ENCODE results near the gene SLC44A3.
A peak's percentile ranks its signal among the peaks of the same experiment; 100 is the strongest.
"Not testable (repeated sequence)": the region's sequence is repeated elsewhere in the genome, so short reads cannot be mapped to it uniquely, and the experiment has no call there.

SLC44A3 gene

DNA sequence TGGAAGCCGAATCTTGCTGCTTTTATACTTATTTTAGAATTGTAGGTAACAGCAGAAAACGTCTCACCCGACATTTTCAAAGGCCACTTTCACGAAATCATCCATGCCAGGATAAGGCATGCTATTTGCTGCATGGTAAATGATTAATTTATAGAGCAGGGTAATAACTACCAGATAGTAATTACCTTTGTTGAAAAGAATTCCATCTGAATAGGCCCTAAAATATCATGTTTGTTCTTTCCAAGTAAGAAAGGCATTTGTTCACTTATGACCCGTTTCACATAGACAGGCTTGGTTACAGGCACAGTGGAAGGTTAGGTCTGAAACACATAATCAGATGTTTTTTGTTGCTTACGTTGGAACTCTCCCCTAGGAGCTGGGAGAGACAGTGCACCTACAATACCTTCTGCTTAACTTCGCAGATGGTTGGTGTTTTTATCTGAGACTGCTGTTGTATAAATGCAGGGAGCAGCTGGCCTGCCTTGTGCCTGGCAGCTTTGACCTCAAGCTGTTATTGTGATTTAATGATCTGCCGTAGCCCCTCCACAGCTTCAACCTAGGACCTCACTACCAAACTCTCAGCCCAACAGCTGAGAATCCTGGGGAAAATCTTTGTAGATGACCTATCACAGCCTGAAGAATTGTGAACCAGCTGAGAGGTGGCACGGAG, 1.6 kb downstream of the SLC44A3 start:
- DNase-seq = peak; percentile 39
- in situ Hi-C loops (cut with HindIII; ENCODE audit: low pct_ligation_motif_present, low pct_unique_long_range_greater_than_20kb, low sequenced_read_pairs) = no loop called here

DNA sequence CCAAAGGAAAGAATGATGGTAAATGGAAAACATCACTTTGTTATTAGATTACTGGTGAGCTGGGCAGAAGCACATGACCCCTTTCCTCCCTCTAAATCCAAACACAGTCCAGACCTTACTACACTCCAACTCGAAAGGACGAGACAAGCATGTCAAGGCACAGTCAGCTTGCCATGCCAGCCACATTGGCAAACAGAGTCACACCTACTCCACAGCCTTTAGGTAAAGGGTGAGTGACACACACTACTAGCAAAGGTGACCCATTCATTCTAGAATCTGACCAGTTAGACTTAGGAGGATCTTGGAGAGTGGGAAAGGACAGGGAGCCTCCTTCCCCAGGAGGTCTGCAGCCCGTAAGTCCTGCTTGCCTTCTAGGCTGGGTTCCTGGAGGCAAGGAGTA, 3.0 kb downstream of the SLC44A3 start:
- DNase-seq = no peak
- in situ Hi-C loops (cut with HindIII; ENCODE audit: low pct_ligation_motif_present, low pct_unique_long_range_greater_than_20kb, low sequenced_read_pairs) = no loop called here

DNA sequence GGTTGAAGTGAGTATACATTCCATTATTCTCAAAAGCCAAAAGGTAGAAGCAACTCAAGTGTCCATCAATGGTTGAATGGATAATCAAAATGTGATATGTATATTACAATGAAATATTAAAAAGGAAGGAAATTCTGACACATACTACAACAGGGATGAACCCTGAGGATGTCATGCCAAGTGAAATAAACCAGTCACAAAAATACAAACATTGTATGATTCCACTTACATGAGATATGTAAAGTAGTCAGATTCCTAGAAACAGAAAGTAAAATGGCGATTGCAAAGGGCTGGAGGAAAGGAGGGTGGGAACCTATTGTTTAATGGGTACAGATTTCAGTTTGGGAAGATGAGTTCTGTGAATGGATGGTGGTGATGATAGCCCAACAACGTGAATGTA, 5.8 kb downstream of the SLC44A3 start:
- in situ Hi-C loops (cut with HindIII; ENCODE audit: low pct_ligation_motif_present, low pct_unique_long_range_greater_than_20kb, low sequenced_read_pairs) = no loop called here
- DNase-seq = no peak

DNA sequence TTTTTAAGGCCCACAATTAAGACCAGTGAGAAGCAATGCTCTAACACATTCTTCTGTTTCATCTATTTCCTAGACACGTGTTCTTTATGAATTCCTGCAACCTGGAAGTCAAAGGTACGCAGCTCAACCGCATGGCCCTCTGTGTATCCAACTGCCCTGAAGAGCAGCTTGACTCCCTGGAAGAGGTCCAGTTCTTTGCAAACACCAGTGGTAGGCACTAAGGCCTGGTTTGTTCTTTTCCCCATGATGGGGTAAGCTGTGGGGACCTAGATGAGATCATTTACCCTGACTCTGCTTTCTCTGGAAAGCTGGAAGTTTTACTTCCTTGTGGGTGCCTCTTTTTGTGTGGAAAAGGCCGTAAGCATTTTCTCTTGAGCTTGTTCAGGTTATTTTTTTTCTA, 7.3 kb downstream of the SLC44A3 start:
- in situ Hi-C loops (cut with HindIII; ENCODE audit: low pct_ligation_motif_present, low pct_unique_long_range_greater_than_20kb, low sequenced_read_pairs) = no loop called here
- no peak for DNase-seq

DNA sequence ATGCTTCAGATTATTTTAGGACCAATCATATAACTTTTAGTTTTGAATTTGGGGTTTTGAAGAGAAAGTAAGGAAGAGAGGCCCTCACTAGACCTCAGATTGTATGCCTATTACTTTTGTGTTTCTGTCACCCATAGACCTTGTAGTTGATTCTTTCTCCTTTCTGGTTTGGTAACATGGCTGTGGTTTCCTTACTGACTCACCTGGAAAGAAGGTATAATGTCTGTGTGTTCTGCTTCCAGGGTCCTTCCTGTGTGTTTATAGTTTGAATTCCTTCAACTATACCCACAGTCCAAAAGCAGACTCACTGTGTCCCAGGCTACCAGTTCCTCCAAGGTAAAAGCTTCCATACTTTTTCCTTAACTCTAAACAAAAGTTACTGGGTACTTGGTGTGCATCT, 8.1 kb downstream of the SLC44A3 start:
- in situ Hi-C loops (cut with HindIII; ENCODE audit: low pct_ligation_motif_present, low pct_unique_long_range_greater_than_20kb, low sequenced_read_pairs) = no loop called here
- DNase-seq = no peak

DNA sequence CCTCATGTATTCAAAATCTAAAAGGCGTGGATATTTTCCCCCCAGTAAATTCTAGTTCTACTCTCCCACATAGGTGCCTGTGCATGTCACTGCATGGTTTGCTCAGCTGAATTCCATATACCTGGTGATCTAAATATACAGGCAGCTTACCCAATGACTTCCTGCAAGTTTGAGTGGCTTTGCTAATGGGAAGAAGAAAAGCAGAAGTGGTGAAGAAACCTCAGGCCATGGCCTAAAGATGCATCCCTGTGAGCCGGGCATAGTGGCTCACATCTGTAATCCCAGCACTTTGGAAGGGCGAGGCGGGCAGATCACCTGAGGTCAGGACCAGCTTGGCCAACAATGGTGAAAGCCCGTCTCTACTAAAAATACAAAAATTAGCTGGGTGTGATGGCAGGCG, 11.5 kb downstream of the SLC44A3 start:
- DNase-seq = no peak
- in situ Hi-C loops (cut with HindIII; ENCODE audit: low pct_ligation_motif_present, low pct_unique_long_range_greater_than_20kb, low sequenced_read_pairs) = no loop called here

DNA sequence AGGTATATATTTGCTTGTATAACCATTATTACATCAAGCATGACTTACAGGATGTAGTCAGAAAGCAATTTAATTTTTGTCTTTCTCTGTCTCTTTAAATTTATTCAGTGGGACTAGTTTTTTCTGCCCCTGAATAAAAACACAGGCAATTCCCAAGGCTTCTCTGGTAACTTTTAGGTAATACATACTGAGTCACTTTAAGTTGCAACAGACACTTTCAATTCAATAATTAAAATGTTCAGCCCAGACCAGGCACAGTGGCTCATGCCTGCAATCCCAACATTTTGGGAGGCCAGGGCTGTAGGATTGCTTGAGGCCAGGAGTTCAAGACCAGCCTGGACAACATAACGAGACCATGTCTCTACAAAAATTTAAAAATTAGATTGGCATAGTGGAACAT, 12.3 kb downstream of the SLC44A3 start:
- in situ Hi-C loops (cut with HindIII; ENCODE audit: low pct_ligation_motif_present, low pct_unique_long_range_greater_than_20kb, low sequenced_read_pairs) = no loop called here
- no peak for DNase-seq

DNA sequence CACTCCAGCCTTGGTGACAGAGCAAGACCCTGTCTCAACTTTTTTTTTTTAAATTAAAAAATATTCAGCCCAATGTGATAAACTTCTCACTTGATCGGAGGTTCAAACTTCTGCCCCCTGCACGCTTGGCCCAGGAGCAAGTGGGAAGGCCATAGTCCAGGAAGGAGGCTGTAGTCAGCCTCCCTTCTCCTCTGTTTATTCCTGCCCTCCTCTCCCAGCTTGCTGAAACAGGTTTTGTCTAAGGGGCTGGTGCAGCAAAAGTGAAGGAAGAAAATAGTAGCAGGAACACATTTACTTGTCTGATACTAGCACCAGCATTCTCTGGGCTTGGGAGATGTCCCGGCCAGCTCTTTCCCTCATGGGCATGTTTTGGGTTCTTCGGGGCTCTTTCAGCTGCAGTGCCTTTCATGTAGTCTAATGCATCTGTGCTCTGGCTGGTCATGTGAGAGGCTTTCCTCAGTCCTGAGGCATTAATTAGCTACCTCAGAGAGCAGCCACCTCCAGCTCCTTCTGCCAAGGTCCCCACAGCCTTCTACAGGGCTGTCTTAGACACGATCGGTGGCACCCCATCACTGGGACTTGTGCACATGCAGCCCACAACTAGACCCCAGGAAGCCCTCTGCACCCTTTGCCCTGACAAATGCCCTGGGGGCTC, 12.9 kb downstream of the SLC44A3 start:
- no peak for DNase-seq
- in situ Hi-C loops (cut with HindIII; ENCODE audit: low pct_ligation_motif_present, low pct_unique_long_range_greater_than_20kb, low sequenced_read_pairs) = no loop called here

DNA sequence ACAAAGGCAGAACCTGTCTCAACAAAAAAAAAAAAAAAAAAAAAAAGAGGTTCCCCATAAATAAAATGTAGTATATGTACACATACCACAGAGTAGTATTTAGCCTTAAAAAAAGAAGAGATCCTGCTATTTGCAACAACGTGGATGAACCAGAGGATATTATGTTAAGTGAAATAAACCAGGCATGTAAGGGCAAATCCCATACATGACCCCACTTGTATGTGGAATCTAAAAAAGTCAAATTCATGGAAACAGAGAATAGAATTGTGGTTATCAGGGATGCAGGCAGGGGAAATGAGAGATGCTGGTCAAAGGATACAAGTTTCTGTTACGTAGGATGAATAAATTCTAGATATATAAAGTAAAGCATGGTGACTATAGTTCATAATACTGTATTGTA, 16.7 kb downstream of the SLC44A3 start:
- in situ Hi-C loops (cut with HindIII; ENCODE audit: low pct_ligation_motif_present, low pct_unique_long_range_greater_than_20kb, low sequenced_read_pairs) = no loop called here
- no peak for DNase-seq

DNA sequence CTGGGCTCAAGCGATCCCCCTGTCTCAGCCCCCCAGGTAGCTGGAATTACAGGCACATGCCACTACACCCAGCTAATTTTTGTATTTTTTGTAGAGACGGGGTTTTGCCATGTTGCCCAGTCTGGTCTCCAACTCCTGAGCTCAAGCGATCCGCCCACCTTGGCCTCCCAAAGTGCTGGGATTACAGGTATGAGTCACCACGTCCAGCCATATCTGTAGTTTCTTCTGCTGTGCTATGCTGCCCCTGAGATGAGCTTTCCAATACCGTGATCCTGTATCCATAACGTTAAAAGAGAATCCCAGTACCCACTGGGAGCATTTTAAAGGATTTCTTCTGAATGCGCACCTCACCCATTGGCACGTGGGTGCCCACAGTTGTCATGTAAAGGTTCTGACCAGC, 20.2 kb downstream of the SLC44A3 start:
- in situ Hi-C loops (cut with HindIII; ENCODE audit: low pct_ligation_motif_present, low pct_unique_long_range_greater_than_20kb, low sequenced_read_pairs); DNase-seq: not testable (repeated sequence)

DNA sequence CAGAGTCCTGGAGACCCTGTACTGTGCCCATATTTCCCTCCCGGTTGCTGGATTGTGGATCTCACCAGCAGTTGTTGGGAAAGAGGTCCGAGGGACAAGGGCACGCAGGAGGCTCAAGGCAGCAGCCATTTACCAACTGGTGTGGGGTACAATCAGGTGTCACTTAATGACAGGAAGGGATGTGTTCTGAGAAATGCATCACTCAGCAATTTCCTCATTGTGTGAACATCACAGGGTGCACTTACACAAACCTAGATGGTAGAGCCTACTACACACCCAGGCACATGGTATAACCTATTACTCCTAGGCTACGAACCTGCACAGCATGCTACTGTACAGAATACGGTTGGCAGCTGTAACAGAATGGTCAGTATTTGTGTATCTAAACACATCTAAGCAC, 20.7 kb downstream of the SLC44A3 start:
- in situ Hi-C loops (cut with HindIII; ENCODE audit: low pct_ligation_motif_present, low pct_unique_long_range_greater_than_20kb, low sequenced_read_pairs) = no loop called here
- no peak for DNase-seq

DNA sequence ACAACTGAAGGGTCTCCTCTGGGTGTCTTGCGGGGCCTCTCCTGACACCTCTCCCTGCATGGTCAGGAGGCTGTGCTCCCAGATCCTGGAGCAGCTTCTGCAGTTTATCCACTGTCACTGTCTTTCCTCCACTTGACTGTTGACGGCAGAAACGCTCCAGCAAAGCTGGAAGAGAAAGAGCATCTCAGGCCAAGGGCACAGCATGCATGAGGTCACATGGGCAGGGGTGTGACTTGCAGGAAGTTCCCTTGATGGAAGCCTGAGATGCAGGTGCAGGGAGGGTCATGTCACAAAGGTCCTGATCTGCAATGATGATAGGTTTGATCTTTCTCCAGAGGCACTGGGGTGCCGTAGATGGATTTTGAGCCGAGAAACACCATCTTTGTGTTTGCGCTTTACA, 23.3 kb downstream of the SLC44A3 start:
- in situ Hi-C loops (cut with HindIII; ENCODE audit: low pct_ligation_motif_present, low pct_unique_long_range_greater_than_20kb, low sequenced_read_pairs) = no loop called here
- no peak for DNase-seq

DNA sequence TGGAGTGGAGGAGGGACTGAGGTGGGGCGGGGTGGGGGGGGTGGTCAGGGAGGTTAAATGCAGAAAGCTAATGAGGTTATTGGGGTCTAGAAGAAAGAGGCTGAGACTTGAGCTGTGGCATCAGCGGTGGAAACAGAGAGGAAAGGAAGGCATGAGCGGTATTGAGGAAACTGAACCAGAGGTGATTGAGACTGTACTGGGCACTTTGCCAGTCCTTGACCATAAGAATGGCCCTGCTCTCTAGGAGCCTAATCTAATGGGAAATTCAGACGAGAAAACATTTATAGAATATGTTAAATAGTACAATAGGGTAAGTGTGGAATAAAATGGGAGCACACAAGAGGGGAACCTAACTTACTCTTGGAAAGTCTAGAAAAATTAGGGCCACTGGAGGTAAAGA, 23.7 kb downstream of the SLC44A3 start:
- no peak for DNase-seq
- in situ Hi-C loops (cut with HindIII; ENCODE audit: low pct_ligation_motif_present, low pct_unique_long_range_greater_than_20kb, low sequenced_read_pairs) = no loop called here

DNA sequence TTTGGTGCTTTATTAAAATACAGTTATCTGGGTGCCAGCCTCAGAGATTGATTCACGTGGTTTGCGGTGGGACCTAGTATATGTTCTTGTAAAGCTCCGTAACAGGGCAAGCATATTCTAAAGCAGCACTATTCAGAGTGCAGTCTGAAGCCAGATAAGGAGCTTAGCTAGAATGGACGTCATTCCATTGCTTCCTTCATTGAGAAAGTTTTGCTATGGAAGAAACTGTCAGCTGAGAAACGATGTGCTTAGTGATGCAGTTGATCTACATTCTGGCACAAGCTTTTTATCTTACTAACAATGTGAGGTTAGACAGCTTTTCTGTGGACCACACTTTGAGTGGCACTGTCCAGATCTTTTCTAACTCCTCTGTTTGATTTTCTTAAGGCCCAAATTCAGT, 26.2 kb downstream of the SLC44A3 start:
- in situ Hi-C loops (cut with HindIII; ENCODE audit: low pct_ligation_motif_present, low pct_unique_long_range_greater_than_20kb, low sequenced_read_pairs) = no loop called here
- DNase-seq = no peak

DNA sequence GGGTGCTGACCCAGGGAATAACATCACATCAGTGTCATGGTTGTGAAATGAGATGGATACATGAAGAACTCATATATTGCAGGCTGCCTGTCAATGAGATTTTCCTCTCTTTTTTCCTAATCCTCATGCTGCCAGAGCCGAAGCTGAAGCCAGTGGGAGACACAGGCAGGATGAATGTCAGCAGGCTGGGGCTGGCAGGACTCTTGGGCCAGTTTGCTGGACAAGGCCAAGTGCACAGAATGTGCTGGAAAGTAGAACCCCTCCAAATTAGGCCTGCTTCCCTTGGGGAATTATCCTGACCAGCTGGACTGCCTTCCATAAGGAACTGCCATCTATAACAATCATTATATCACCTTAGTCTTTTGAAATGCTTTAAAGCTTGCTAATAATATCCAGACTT, 31.4 kb downstream of the SLC44A3 start:
- no peak for DNase-seq
- in situ Hi-C loops (cut with HindIII; ENCODE audit: low pct_ligation_motif_present, low pct_unique_long_range_greater_than_20kb, low sequenced_read_pairs) = no loop called here

DNA sequence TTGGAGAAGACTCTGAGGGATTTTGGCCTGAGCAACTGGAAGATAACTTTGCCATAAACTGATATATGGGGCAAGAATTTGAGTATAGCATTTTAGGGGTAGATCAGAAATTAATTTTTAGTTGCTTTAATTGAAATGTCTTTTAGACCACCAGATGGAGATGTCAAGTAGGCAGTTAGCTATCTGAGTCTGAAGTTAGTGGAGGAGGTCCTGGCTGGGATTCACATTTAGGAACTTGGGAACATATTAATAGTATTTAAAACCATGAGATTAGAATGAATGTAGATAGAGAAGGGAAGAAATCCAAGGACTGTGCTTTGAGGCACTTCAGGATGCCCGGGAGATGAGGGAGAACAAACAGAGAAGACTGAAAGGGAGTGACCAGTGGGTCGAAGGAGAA, 32.6 kb downstream of the SLC44A3 start:
- DNase-seq = no peak
- in situ Hi-C loops (cut with HindIII; ENCODE audit: low pct_ligation_motif_present, low pct_unique_long_range_greater_than_20kb, low sequenced_read_pairs) = no loop called here

DNA sequence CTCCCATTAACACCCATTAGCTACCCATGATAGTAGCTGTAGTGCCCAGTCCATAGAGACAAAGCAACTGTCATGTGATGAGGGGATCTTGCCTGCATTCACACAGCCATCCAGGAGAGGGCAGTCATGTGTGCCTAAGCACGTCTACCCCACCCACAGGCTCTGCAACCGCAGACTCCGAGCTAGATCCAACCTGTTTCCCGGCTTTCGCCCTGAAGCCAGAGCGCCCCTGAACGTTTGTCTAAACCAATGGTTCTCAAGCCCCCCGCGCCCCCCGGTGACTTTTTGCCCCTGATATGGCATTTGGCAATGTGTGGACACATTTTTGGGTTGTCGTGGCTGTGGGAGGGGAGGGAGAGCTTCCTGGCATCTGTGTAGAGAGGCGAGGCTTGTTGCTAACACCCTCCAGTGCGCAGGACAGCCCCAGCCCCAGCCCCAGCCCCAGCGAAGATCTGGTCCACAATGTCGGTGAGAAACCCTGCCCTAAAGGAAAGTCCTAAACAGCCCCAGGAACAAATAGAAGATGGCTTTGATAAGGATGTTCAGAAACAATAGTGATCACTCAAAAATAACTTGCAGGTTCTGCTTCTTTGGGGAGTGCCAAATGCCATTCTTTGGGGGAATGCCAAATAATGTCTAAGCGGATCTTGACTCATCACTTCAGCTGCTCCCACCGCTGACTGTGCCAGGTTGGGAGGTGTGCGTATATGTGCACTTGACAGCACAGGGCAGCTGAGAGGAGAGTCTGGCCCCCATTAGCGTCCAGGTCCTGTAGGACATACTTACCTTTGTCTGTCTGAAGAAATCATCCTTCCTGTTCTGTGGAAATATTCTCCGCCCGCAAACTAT, 34.5 kb downstream of the SLC44A3 start:
- in situ Hi-C loops (cut with HindIII; ENCODE audit: low pct_ligation_motif_present, low pct_unique_long_range_greater_than_20kb, low sequenced_read_pairs) = no loop called here
- peak; percentile 91 for DNase-seq

DNA sequence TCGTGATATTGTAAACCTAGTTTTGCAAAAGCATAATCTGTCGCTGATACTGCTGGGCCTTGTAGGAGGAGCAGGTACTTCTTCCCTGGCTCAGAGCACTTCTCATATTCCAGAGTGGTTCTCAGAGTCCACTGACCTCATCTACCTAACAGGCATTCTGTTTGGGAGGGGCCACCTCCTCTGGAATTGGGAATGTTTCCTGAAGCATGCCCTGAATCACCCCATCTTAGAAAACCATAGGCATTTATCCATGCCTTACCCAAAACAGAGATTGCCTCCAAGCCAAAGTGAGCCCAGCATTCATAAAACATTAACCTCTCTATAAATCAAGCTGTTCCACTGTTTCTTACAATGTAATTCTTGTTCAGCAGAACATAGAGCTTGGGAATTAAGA, 35.1 kb downstream of the SLC44A3 start:
- peak; percentile 29 for DNase-seq
- in situ Hi-C loops (cut with HindIII; ENCODE audit: low pct_ligation_motif_present, low pct_unique_long_range_greater_than_20kb, low sequenced_read_pairs) = no loop called here

DNA sequence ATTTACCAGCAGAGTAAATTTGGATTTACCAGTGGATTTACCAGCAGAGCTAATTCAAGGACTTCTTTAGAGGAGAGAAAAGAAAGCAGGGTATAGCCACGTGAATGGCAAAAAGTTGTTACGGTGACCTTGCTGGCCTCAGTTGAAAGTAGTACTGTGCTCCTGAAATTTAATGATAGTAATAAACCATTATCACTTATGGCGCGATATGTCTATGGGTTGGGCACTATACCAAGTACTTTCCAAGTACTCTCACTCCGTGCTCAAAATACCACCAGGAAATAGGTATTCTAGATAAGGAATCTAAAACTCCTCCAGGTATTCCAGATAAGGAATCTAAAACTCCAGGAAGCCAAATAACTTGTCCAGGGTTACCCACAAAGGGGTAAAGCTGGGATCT, 35.8 kb downstream of the SLC44A3 start:
- DNase-seq = no peak
- in situ Hi-C loops (cut with HindIII; ENCODE audit: low pct_ligation_motif_present, low pct_unique_long_range_greater_than_20kb, low sequenced_read_pairs) = no loop called here

DNA sequence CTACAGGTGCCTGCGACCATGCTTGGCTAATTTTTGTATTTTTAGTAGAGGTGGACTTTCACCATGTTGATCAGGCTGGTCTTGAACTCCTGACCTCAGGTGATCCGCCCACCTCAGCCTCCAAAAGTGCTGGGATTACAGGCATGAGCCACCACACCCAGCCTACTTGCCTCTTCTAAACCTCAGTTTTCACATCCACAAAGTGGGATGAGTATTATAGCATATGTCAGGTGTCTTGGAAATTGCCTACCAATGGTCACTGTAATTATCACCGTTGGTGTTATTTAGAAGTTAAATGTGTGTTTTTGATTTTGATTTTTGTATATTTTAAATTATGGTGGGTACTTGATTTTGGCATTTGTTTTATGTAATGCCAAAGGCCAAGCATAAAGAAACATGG, 36.7 kb downstream of the SLC44A3 start:
- no peak for DNase-seq
- in situ Hi-C loops (cut with HindIII; ENCODE audit: low pct_ligation_motif_present, low pct_unique_long_range_greater_than_20kb, low sequenced_read_pairs) = no loop called here
